D721Med (cell line): ENCODE measurements around the gene RASGEF1C.
A peak's percentile ranks its signal among the peaks of the same experiment; 100 is the strongest.

Experiments used
- DNase-seq: peaks from one replicate; pipeline ENCODE4 v3.0.0; 2011; ENCODE audit warnings: low spot score; ENCODE audit not compliant: insufficient read length
- FAIRE-seq: peaks from 2 replicates; lab custom pipeline; 2011; peaks lifted over from hg19 to GRCh38; lab: Jason Lieb, UNC
- TF ChIP-seq, protein P1 (sequence below): IDR thresholded peaks from 2 replicates; pipeline ENCODE4 v1.5.1; 2012; ENCODE audit warnings: mild to moderate bottlenecking, control low read depth; ENCODE audit not compliant: insufficient read depth; ENCODE audit errors: missing control alignments

The RASGEF1C gene

DNA sequence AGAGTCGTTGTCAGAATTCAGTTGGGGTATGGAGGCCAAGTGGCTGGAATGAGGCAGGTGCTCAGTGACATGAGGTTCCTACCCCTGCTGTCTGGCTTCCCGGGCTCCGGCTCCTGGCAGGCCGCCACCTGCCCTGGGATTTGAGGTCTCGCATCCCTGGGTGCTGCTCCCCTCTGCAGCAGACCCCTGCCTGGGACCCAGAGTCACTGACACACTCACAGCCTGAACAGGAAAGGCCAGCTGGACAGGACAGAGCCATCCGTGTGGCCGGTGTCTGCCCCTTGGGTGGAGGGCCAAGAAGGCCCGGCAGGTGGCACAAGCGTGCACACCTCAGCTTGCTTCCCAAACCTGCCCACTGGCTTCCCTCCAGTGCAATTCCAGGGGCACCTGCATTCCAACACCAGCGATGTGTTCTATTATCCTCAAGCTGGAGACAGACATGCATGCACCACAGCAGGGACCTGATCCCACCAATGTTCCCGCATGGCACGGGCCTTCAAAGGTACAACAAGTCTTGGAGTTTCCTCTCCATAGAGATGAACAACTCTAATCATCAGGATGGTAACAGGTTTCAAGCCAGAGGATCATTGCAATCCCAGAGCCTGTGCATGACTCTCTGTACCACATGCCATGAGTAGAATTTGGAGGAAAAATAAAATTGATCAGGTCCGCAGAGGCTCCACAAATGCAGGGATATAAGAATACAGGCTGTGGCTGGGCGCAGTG, 91.8 kb downstream of the RASGEF1C start:
- FAIRE-seq (no peak), DNase-seq (no peak)
- TF ChIP-seq, protein P1, sequence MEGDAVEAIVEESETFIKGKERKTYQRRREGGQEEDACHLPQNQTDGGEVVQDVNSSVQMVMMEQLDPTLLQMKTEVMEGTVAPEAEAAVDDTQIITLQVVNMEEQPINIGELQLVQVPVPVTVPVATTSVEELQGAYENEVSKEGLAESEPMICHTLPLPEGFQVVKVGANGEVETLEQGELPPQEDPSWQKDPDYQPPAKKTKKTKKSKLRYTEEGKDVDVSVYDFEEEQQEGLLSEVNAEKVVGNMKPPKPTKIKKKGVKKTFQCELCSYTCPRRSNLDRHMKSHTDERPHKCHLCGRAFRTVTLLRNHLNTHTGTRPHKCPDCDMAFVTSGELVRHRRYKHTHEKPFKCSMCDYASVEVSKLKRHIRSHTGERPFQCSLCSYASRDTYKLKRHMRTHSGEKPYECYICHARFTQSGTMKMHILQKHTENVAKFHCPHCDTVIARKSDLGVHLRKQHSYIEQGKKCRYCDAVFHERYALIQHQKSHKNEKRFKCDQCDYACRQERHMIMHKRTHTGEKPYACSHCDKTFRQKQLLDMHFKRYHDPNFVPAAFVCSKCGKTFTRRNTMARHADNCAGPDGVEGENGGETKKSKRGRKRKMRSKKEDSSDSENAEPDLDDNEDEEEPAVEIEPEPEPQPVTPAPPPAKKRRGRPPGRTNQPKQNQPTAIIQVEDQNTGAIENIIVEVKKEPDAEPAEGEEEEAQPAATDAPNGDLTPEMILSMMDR, result no peak

DNA sequence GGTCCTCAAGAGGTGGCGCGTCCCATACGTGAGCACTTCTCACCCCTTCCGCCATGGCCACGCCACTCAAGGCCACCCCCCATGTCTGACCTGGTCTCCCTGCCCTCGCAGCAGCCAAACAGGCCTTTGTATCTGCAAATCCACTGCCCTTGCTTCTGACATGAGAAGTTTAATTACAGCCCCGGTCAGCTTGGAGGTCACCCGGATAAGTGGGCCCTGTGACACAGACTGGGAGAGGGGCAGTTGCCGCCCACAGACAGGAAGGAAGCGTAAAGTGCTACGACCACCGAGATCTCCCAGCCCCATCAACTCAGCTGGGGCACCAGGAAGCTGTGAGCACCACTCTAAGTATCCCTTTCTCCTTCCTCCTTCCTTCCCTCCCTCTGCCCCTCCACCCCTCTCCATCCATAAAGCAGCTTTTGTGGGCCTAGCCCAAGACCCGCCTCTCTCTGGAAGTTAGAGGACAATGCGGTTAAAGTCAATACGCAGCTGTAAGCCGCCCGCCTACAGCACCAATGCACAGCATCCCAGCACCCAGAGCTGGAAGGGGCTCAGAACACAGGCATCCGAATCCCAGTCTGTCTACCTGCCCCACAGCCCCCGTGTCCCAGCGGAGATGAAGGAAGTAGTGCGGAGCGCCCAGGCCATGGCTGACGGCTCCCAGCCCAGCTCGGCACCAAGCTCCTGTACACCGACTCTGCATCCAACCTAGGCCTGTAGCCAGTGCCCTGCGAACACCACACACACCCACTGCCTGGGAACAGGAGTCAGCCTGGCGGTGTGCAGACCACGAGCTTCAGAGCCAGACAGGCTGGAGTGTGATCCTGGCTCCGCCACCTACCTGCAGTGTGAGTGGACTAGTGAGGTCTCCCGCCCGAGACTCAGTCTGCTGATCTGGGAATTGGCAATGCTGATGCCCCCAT, 92.7 kb downstream of the RASGEF1C start:
- DNase-seq (no peak), FAIRE-seq (no peak)
- TF ChIP-seq, protein P1, result no peak

DNA sequence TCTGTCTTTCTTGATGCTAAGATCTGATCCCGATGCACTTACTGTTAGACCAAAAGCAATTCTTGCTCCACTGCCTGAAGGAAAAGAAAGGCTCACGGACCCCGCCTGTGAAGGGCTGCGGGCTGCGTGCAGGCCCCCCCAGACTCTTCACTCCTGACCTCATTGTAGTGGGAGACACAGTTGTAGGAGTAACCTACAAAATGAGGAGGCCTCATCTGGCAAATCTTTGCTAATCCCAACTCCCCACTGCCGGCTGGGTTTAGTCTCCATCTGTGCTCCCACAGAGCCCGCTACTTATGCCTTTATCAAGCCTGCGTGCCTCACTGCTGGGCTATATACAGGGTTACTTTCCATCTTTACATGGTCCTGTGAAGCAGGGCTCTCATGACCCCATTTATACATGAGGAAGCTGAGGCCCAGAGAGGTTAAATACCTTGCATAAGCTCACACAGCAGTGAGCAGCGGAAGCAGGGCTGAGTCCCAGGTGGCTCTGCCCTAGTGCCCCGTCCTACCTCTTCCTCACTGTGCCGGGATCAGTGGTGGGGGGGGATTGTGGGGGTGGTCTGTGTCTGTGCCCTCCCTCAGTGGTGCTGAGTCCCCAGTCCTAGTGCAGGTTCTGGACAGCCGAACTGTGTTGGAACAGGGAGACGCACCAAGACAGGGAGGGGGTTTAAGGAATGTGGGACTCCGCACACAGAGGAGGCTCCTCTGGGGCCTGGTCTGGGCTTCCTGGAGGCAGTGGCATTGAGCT, 93.5 kb downstream of the RASGEF1C start:
- TF ChIP-seq, protein P1, result no peak
- peak; percentile 89 for DNase-seq
- FAIRE-seq, result peak; percentile 60

DNA sequence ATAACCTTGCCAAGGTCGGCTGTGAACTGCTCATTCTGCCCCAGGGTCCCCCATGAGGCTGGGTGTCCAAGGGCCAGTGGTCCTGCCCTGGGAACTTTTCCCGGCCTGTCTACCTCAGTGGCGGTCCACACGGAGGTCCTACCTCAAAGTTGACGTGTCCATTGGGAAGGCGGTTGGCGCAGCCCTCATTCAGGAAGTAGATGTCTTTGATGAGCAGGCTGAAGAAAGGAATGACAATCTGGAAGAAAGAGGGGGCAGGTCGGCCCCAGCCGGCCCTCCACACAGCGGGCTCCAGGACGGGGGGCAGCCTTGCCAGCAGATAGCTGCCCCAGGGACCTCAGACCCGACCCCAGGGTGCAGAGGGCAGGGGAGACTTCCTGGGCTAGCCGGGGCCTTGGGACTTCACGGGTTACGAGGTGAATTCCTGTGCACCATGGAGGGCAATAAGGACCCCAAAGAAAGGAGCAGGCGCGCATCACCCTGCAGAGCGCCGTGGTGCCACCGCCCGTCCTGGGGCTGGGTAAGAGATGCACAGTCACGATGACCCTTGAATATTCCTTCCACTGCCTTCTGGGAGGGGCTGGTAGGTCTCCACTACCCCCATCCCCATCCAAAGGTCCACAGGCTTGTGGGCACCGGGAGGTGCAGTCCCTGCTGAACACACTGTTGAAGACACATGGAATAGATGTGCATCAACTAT, 94.6 kb downstream of the RASGEF1C start:
- DNase-seq, result no peak
- no peak for FAIRE-seq
- TF ChIP-seq, protein P1, result no peak

DNA sequence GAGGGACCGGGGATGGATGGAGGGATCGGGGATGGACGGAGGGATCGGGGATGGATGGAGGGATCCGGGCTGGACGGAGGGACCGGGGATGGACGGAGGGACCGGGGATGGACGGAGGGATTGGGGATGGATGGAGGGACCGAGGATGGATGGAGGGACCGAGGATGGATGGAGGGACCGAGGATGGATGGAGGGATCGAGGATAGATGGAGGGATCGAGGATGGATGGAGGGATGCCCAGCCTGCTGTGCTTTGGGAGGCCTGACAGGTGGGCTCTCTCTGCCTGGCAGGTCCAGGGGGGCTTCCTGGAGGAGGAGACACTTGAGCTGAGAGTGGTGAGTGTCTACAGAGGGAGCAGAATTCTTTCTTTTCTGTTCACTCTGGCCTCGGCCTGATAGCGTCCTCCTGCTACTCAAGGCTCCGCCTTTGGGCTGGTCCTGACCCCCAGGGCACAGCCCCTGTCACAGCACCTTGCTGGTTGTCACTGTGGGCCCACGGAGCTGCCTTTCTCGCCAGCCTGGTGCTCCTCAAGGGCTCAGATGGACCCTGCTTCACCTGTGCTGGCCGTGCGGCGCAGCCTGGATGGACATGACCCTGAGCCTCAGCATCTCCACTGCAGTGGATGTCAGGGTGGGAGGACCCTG, 95.2 kb downstream of the RASGEF1C start:
- no peak for FAIRE-seq
- no peak for DNase-seq
- TF ChIP-seq, protein P1, result no peak
